Subcutaneous abdominal adipose tissue (tissue), 5 donors: ENCODE measurements around the gene RFX3.

ENCODE experiments used
- H3K27ac ChIP-seq: one replicate; pipeline ENCODE4 v1.7.0; 2013; ENCODE audit warnings: low read depth, mild to moderate bottlenecking, inconsistent platforms, low read length, moderate library complexity
- H3K27me3 ChIP-seq, 5 donors: one replicate each; pipeline ENCODE4 v1.7.0; 2013; ENCODE audit warnings: low read length in 5 of 5, inconsistent platforms in 1 of 5; ENCODE audit not compliant: control insufficient read depth in 5 of 5, insufficient read depth in 4 of 5
- H3K36me3 ChIP-seq, 5 donors: one replicate each; pipeline ENCODE4 v1.7.0; 2013; ENCODE audit warnings: low read length in 5 of 5; ENCODE audit not compliant: control insufficient read depth in 5 of 5, insufficient read depth in 5 of 5
- H3K4me1 ChIP-seq, 5 donors: one replicate each; pipeline ENCODE4 v1.7.0; 2013; ENCODE audit warnings: low read length in 5 of 5, mild to moderate bottlenecking in 3 of 5, moderate library complexity in 1 of 5; ENCODE audit not compliant: control insufficient read depth in 5 of 5, insufficient read depth in 5 of 5
- H3K4me3 ChIP-seq, 5 donors: one replicate each; pipeline ENCODE4 v1.7.0; 2013; ENCODE audit warnings: low read length in 5 of 5, low read depth in 1 of 5
- H3K9ac ChIP-seq, 5 donors: one replicate each; pipeline ENCODE4 v1.7.0; 2013; ENCODE audit warnings: low read length in 5 of 5, mild to moderate bottlenecking in 4 of 5, moderate library complexity in 3 of 5
- H3K9me3 ChIP-seq, 5 donors: one replicate each; pipeline ENCODE4 v1.7.0; 2013; ENCODE audit warnings: low read length in 5 of 5; ENCODE audit not compliant: control insufficient read depth in 5 of 5
- donor health status: healthy.
- donor health status: healthy.
- donor health status: healthy.
- donor health status: healthy.
- donor health status: healthy.

Gene RFX3

DNA sequence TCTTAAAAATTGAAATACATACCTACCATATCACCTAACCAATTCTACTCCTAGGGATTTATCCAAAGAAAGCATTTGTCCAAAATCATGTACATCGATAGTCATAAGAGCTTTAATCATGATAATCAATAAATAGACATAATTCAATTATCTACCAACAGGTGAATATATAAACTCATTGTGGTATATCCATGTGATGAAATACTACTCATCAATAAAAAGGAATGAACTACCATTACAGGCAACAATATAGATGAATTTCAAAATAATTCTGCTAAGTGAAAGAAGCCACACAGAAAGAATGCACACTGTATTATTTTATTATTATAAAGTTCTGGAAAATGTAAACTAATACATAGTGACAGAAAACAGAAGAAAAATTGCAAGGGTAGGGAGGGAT lies 81.8 kb downstream of the RFX3 start:
- H3K27me3 ChIP-seq = no peaks in the 10 kb centered on the region
- no peaks in the 10 kb centered on the region for H3K36me3 ChIP-seq
- H3K9me3 ChIP-seq = no peaks in the 10 kb centered on the region
- no peak overlapping the region for H3K27ac ChIP-seq
- H3K4me1 ChIP-seq = no peaks in the 10 kb centered on the region
- no peak overlapping the region for H3K4me3 ChIP-seq
- H3K9ac ChIP-seq = no peak overlapping the region

DNA sequence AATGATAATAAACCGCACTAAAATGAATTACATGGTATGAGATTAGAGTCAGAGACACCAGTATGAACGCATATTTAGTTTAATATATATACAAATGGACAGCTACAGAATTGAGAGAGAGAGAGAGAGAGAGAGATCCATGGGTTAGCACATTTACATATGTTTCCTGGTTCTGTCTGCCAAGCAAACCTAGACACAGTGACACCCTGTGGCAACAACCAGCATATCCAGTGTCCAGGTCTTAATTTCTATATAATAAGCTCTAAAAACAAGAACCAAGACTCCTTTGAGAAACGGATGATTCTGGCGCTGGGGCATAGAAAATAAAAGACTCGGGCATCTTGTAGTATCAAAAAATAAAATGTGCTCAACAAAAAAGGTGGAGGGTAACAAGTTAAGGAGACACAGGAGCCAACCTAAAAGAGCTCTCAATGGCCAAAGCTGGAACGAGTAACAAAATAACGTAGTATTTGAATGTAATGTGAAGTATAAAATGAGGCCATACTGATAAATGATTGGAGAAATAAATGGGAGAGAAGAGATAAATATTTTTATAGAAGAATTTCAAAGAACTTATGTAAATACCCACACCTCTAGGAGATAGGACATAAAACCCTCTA lies 84.5 kb downstream of the RFX3 start:
- Histone ChIP-seq H3K27me3 (no peaks in the 10 kb centered on the region), H3K9ac (no peak overlapping the region), H3K4me1 (peaks cover 0 to 8% (median 2%) of the 10 kb centered on the region in 5 donors), H3K36me3 (no peaks in the 10 kb centered on the region), H3K27ac (no peak overlapping the region), H3K9me3 (no peaks in the 10 kb centered on the region), H3K4me3 (no peak overlapping the region)

DNA sequence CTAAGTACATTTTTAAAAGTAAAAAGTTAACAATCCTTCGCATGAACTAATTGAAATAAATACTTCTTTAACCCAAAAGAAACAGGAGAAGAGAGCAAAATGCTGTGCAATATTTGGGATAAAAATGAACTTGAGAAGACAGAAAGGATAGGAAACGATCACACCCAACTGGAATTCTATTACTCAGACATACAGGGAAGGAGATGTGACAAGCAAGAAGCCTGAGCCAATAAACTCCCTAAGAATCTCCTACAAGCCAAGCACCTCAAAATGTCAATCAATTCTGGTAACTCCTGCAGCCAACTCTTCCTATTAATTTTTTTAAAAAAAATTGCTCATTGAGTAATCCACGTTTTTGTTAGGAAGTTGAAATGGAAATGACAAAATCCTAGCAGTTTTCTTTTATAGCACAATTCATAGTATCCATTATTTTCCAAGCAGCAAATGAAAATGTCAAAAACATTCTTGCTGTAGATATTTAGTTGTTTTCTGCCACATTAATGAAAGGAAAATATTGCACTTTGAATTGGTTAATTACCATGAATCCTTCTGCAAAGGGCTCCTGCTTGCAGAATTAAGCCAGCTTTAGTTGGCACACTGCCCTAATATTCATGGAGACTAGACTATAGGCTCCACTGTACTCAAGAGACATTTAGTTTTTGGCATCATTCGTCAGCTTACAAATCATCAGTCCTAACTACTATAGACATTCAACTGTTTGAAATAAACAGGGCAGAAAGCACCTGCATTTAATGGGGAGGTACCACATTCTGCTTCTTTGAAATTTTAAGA lies 89.0 kb downstream of the RFX3 start:
- Histone ChIP-seq H3K9ac (no peak overlapping the region), H3K4me3 (no peak overlapping the region), H3K27me3 (no peaks in the 10 kb centered on the region), H3K9me3 (no peaks in the 10 kb centered on the region), H3K4me1 (peaks cover 0 to 14% (median 6%) of the 10 kb centered on the region in 5 donors), H3K36me3 (no peaks in the 10 kb centered on the region), H3K27ac (no peak overlapping the region)

DNA sequence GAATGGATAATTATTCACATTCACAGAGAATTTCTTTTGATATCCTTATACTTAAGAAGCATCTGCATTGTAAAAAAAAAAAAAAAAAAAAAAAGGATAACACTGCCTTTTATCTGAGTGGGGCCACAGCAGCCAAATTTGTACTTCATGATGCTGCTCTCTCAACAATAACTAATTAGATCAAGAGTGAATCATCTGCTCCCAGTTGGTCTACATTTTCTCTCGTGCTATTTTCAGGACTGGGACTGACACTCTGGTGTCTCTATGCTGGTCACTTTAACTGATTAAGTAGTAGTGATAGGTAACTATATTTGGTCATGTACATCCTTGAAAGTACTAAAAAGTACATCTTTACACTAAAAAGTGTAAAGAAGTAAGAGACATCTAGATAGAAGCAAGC lies 90.1 kb downstream of the RFX3 start:
- no peak overlapping the region for H3K27ac ChIP-seq
- no peaks in the 10 kb centered on the region for H3K36me3 ChIP-seq
- peaks cover 0 to 14% (median 6%) of the 10 kb centered on the region in 5 donors for H3K4me1 ChIP-seq
- no peak overlapping the region for H3K9ac ChIP-seq
- no peak overlapping the region for H3K4me3 ChIP-seq
- no peaks in the 10 kb centered on the region for H3K9me3 ChIP-seq
- H3K27me3 ChIP-seq = no peaks in the 10 kb centered on the region

DNA sequence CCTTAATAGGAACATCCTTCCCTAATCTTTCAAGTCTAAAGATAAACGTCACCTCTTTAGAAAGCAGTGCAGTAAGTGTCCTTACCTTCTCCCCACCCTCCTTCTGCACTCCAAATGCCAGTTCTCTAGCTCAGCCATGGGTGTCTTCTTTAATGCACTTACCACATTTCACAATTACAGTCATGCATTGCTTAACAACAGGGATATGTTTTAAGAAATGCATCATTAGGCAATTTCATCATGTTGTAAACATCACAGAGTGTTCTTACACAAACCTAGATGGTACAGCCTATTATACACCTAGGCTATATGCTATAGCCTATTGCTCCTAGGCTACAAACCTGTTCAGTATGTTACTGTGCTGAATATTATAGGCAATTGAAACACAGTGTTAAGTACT lies 91.2 kb downstream of the RFX3 start:
- Histone ChIP-seq H3K27me3 (no peaks in the 10 kb centered on the region), H3K27ac (no peak overlapping the region), H3K4me3 (no peak overlapping the region), H3K4me1 (peaks cover 0 to 14% (median 6%) of the 10 kb centered on the region in 5 donors), H3K9me3 (no peaks in the 10 kb centered on the region), H3K36me3 (no peaks in the 10 kb centered on the region), H3K9ac (no peak overlapping the region)

DNA sequence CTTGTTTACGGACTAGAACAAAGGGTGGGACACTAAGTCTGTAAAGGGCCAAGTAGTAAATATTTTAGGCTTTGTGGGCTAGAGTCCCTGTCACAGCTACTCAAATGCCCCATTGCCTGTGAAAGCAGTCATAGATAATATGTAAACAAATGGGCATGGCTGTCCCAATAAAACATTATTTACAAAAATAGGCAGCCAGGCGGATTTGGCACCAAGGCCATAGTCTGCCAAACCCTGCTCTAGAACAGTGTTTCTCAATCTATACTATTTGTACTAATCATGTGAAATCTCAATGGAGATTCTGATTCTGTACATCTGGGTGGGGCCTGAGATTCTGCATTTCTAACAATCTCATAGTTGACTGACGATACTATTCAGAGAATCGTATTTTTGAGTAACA lies 92.0 kb downstream of the RFX3 start:
- no peak overlapping the region for H3K9ac ChIP-seq
- no peaks in the 10 kb centered on the region for H3K36me3 ChIP-seq
- peaks cover 0 to 14% (median 6%) of the 10 kb centered on the region in 5 donors for H3K4me1 ChIP-seq
- H3K27ac ChIP-seq = no peak overlapping the region
- no peaks in the 10 kb centered on the region for H3K27me3 ChIP-seq
- H3K9me3 ChIP-seq = no peaks in the 10 kb centered on the region
- H3K4me3 ChIP-seq = no peak overlapping the region

DNA sequence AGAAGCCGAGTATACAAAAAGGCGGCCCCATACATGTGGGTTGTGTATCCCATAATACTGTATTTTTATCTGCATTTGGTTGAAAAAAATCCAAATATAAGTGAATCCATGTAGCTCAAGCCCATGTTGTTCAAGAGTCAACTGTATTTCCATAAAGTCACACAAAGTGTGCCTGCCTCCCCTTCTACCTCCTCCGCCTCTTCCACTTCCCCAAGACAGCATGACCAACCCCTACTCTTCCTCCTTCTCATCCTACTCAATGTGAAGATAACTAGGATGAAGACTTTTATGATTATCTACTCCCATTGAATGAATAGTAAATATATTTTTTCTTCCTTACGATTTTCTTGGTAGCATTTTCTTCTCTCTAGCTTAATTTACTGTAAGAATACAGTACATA lies 92.7 kb downstream of the RFX3 start:
- Histone ChIP-seq H3K4me1 (peaks cover 0 to 14% (median 6%) of the 10 kb centered on the region in 5 donors), H3K27me3 (no peaks in the 10 kb centered on the region), H3K27ac (no peak overlapping the region), H3K4me3 (no peak overlapping the region), H3K9ac (no peak overlapping the region), H3K36me3 (no peaks in the 10 kb centered on the region), H3K9me3 (no peaks in the 10 kb centered on the region)

DNA sequence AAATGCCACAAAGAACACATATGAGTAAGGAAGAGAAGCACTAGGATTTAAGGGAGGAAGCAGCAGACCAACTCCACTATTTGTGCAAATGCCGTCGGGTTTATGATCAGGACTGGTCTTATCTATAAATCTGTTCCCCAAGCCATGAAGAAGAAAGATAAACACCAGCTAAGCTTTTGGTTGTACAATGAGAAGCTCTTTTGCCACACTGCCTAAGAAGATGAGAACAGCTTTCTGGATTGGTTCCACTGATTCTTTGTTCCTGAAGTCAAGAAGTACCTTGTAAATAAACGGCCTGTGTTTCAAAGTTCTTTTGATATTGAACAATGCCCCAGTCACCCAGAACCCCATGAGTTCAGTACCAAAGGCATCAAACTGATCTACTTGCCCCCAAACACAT lies 93.9 kb downstream of the RFX3 start:
- Histone ChIP-seq H3K9me3 (no peaks in the 10 kb centered on the region), H3K9ac (no peak overlapping the region), H3K27me3 (no peaks in the 10 kb centered on the region), H3K27ac (no peak overlapping the region), H3K4me3 (no peak overlapping the region), H3K4me1 (peaks cover 0 to 8% (median under 1%) of the 10 kb centered on the region in 5 donors), H3K36me3 (no peaks in the 10 kb centered on the region)

DNA sequence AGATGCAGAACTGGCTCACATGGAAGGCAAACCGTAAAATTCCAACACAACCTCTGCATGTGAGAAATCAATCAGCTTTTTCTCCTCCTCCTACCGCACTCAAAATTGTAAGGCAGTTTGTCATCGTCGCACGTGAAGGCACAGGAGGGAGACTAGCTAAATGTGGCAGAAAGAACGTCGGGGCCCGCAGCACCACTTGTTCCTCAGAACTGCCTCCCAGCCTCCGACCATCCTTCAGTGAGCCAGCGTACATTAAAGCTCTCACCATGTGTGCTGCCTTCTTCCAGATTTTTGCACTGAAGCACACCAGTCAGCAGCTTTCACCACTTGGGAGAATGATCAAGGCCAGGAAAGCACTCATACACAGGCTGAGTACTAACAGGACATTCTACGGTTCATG lies 105.9 kb downstream of the RFX3 start:
- no peak overlapping the region for H3K9ac ChIP-seq
- no peak overlapping the region for H3K27ac ChIP-seq
- peaks cover 0 to under 1% (median under 1%) of the 10 kb centered on the region in 5 donors for H3K9me3 ChIP-seq
- peaks cover 0 to 2% (median 0%) of the 10 kb centered on the region in 5 donors for H3K36me3 ChIP-seq
- no peak overlapping the region for H3K4me3 ChIP-seq
- no peaks in the 10 kb centered on the region for H3K27me3 ChIP-seq
- no peaks in the 10 kb centered on the region for H3K4me1 ChIP-seq

DNA sequence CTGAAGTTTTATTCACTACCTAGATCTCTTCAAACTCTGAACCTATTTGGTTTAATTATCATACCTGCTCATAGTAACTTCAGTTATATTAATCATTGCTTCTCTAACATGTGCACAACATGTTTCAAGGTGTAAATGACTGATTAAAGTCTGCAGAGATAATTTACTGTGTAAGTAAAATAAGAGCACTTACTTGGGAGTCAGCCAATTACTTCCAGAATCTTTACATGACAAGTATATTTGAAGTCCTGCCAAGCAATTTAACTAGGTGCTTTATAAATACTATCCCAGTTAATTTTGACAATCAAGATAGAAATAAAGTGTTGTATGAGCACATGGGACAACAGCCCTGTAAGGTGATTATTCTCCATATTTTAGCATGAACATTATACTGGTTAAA lies 109.9 kb downstream of the RFX3 start:
- no peaks in the 10 kb centered on the region for H3K27me3 ChIP-seq
- peaks cover 0 to 2% (median 0%) of the 10 kb centered on the region in 5 donors for H3K36me3 ChIP-seq
- no peaks in the 10 kb centered on the region for H3K9me3 ChIP-seq
- H3K9ac ChIP-seq = no peak overlapping the region
- no peak overlapping the region for H3K27ac ChIP-seq
- H3K4me3 ChIP-seq = no peak overlapping the region
- no peaks in the 10 kb centered on the region for H3K4me1 ChIP-seq
